CD4-positive, alpha-beta T cell treated with Interleukin-4 for 4 hours (primary cell): ENCODE data around the gene FRMPD3.

Experiments used
- DNase-seq: peaks from one replicate; pipeline ENCODE4 v3.0.0-alpha.2; 2020

Gene FRMPD3

GRCh38 chrX:107482046-107482445 is 32.6 kb downstream of the FRMPD3 start:
- DNase-seq = no peak

GRCh38 chrX:107484002-107484726 is 34.7 kb downstream of the FRMPD3 start:
- DNase-seq = no peak

- no peak for DNase-seq
Measured at GRCh38 chrX:107485013-107485412, 35.6 kb downstream of the FRMPD3 start.

GRCh38 chrX:107493141-107493540 is 43.7 kb downstream of the FRMPD3 start:
- DNase-seq = no peak

GRCh38 chrX:107496786-107497185 is 47.3 kb downstream of the FRMPD3 start:
- no peak for DNase-seq
